ENCODE results near the gene MMD. TPM values are rescaled to one million over a fixed set of nuclear protein-coding genes. Genes with fewer than 3 reads are reported as not detected.

The MMD gene
- total and polyA plus RNA-seq, 2 of the 13 experiments (the other 11 are each of a cell fraction or from before 2014, with no cell fraction given), result 121 to 225 TPM

DNA sequence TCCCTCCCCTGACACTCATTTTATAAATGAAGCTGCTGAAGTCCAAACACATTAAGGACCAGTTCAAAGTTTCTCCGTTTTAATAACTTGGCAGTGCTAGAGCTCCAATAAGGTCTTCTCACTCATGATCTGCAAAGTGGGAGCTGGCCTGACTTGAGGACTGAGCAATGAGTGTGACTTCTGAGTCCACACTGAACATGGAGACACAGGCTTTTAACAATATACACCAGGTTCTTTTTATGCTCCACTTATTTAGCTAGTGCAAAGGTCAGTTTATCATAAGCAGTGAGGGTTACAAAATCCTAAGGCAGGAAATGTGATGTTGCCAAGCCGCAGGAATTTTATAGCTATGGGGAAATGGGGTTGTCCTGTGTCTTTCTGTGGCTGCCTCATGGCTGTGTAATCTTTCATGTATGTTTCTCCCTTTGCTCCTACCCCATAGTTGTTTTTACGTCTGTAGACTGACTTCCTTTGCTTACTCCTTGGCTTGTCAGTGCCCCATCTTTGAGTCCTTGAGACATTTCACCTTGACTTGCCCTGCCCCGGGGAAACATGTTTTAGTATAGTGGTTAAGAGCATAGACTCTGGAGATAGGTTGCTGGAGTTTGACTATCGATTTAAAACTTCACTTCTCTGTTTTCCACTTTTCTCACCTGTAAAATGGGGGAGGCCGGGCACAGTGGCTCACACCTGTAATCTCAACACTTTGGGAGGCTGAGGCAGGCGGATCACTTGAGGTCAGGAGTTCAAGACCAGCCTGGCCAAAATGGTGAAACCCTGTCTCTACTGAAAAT, 12.2 kb upstream of the MMD start (continued):
- TF ChIP-seq, protein P1, sequence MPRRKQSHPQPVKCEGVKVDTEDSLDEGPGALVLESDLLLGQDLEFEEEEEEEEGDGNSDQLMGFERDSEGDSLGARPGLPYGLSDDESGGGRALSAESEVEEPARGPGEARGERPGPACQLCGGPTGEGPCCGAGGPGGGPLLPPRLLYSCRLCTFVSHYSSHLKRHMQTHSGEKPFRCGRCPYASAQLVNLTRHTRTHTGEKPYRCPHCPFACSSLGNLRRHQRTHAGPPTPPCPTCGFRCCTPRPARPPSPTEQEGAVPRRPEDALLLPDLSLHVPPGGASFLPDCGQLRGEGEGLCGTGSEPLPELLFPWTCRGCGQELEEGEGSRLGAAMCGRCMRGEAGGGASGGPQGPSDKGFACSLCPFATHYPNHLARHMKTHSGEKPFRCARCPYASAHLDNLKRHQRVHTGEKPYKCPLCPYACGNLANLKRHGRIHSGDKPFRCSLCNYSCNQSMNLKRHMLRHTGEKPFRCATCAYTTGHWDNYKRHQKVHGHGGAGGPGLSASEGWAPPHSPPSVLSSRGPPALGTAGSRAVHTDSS (CRISPR knock-in tag; conservative IDR thresholded peaks at IDR 0.05), result no peak
- TF ChIP-seq ZNF260 (CRISPR knock-in tag; IDR thresholded peaks at IDR 0.05; ENCODE audit: borderline replicate concordance, low read depth) (no peak), ATF1 (CRISPR knock-in tag; IDR thresholded peaks at IDR 0.05) (no peak), TOPORS (CRISPR knock-in tag; IDR thresholded peaks at IDR 0.05) (no peak), ZNF264 (CRISPR knock-in tag; IDR thresholded peaks at IDR 0.05) (no peak), MIER2 (CRISPR knock-in tag; IDR thresholded peaks at IDR 0.05) (0 out of 2 replicates have a peak, but pooled peaks have one; percentile 21), BORCS8-MEF2B (CRISPR knock-in tag; IDR thresholded peaks at IDR 0.05) (no peak), PAX8 (CRISPR knock-in tag; IDR thresholded peaks at IDR 0.05; ENCODE audit: borderline replicate concordance) (0 out of 2 replicates have a peak, but pooled peaks have one; percentile 56), ZNF773 (CRISPR knock-in tag; IDR thresholded peaks at IDR 0.05; ENCODE audit: borderline replicate concordance) (no peak), ZNF709 (CRISPR knock-in tag; IDR thresholded peaks at IDR 0.05) (no peak), KAT7 (CRISPR knock-in tag; IDR thresholded peaks at IDR 0.05; ENCODE audit: borderline replicate concordance) (peak; percentile 63; the same call in 1 of the 2 replicates), RFX1 (IDR thresholded peaks at IDR 0.05) (no peak), ZNF790 (CRISPR knock-in tag; IDR thresholded peaks at IDR 0.05; ENCODE audit: borderline replicate concordance) (no peak)
- TF ChIP-seq, protein P2, sequence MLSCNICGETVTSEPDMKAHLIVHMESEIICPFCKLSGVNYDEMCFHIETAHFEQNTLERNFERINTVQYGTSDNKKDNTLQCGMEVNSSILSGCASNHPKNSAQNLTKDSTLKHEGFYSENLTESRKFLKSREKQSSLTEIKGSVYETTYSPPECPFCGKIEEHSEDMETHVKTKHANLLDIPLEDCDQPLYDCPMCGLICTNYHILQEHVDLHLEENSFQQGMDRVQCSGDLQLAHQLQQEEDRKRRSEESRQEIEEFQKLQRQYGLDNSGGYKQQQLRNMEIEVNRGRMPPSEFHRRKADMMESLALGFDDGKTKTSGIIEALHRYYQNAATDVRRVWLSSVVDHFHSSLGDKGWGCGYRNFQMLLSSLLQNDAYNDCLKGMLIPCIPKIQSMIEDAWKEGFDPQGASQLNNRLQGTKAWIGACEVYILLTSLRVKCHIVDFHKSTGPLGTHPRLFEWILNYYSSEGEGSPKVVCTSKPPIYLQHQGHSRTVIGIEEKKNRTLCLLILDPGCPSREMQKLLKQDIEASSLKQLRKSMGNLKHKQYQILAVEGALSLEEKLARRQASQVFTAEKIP (CRISPR knock-in tag; IDR thresholded peaks at IDR 0.05; ENCODE audit: borderline replicate concordance), result no peak
- TF ChIP-seq, protein P3, sequence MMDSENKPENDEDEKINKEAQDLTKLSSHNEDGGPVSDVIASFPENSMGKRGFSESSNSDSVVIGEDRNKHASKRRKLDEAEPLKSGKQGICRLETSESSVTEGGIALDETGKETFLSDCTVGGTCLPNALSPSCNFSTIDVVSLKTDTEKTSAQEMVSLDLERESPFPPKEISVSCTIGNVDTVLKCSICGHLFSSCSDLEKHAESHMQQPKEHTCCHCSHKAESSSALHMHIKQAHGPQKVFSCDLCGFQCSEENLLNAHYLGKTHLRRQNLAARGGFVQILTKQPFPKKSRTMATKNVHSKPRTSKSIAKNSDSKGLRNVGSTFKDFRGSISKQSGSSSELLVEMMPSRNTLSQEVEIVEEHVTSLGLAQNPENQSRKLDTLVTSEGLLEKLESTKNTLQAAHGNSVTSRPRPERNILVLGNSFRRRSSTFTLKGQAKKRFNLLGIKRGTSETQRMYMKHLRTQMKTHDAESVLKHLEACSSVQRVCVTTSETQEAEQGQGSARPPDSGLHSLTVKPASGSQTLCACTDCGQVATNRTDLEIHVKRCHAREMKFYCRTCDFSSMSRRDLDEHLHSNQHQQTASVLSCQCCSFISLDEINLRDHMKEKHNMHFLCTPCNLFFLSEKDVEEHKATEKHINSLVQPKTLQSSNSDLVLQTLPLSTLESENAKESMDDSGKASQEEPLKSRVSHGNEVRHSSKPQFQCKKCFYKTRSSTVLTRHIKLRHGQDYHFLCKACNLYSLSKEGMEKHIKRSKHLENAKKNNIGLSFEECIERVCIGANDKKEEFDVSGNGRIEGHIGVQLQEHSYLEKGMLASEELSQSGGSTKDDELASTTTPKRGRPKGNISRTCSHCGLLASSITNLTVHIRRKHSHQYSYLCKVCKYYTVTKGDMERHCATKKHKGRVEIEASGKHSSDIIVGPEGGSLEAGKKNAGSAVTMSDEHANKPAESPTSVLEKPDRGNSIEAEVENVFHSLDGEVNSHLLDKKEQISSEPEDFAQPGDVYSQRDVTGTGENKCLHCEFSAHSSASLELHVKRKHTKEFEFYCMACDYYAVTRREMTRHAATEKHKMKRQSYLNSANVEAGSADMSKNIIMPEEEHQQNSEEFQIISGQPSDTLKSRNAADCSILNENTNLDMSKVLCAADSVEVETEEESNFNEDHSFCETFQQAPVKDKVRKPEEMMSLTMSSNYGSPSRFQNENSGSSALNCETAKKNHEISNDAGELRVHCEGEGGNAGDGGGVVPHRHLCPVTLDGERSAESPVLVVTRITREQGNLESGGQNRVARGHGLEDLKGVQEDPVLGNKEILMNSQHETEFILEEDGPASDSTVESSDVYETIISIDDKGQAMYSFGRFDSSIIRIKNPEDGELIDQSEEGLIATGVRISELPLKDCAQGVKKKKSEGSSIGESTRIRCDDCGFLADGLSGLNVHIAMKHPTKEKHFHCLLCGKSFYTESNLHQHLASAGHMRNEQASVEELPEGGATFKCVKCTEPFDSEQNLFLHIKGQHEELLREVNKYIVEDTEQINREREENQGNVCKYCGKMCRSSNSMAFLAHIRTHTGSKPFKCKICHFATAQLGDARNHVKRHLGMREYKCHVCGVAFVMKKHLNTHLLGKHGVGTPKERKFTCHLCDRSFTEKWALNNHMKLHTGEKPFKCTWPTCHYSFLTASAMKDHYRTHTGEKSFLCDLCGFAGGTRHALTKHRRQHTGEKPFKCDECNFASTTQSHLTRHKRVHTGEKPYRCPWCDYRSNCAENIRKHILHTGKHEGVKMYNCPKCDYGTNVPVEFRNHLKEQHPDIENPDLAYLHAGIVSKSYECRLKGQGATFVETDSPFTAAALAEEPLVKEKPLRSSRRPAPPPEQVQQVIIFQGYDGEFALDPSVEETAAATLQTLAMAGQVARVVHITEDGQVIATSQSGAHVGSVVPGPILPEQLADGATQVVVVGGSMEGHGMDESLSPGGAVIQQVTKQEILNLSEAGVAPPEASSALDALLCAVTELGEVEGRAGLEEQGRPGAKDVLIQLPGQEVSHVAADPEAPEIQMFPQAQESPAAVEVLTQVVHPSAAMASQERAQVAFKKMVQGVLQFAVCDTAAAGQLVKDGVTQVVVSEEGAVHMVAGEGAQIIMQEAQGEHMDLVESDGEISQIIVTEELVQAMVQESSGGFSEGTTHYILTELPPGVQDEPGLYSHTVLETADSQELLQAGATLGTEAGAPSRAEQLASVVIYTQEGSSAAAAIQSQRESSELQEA (CRISPR knock-in tag; IDR thresholded peaks at IDR 0.05; ENCODE audit: not compliant biosample characterization), result no peak
- TF ChIP-seq, protein P4, sequence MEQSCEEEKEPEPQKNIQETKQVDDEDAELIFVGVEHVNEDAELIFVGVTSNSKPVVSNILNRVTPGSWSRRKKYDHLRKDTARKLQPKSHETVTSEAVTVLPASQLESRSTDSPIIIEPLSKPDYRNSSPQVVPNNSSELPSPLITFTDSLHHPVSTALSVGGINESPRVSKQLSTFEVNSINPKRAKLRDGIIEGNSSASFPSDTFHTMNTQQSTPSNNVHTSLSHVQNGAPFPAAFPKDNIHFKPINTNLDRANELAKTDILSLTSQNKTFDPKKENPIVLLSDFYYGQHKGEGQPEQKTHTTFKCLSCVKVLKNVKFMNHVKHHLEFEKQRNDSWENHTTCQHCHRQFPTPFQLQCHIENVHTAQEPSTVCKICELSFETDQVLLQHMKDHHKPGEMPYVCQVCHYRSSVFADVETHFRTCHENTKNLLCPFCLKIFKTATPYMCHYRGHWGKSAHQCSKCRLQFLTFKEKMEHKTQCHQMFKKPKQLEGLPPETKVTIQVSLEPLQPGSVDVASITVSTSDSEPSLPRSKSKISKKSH (CRISPR knock-in tag; IDR thresholded peaks at IDR 0.05; ENCODE audit: borderline replicate concordance), result no peak
